ENCODE data around the gene XPO6.

The XPO6 gene

GRCh38 chr16:28145796-28146195 lies 66.0 kb downstream of the XPO6 start:
- in situ Hi-C loops (cut with HindIII; ENCODE audit: low sequenced_read_pairs): no loop called here
- DNase-seq (ENCODE audit: low read depth): no peak
- no peak overlapping the region for H3K4me3 ChIP-seq (ENCODE audit: low read depth, low read length)
- TF ChIP-seq, protein P1, sequence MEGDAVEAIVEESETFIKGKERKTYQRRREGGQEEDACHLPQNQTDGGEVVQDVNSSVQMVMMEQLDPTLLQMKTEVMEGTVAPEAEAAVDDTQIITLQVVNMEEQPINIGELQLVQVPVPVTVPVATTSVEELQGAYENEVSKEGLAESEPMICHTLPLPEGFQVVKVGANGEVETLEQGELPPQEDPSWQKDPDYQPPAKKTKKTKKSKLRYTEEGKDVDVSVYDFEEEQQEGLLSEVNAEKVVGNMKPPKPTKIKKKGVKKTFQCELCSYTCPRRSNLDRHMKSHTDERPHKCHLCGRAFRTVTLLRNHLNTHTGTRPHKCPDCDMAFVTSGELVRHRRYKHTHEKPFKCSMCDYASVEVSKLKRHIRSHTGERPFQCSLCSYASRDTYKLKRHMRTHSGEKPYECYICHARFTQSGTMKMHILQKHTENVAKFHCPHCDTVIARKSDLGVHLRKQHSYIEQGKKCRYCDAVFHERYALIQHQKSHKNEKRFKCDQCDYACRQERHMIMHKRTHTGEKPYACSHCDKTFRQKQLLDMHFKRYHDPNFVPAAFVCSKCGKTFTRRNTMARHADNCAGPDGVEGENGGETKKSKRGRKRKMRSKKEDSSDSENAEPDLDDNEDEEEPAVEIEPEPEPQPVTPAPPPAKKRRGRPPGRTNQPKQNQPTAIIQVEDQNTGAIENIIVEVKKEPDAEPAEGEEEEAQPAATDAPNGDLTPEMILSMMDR (IDR thresholded peaks at IDR 0.05; ENCODE audit: low read depth, low read length, missing control alignments): no peak

DNA sequence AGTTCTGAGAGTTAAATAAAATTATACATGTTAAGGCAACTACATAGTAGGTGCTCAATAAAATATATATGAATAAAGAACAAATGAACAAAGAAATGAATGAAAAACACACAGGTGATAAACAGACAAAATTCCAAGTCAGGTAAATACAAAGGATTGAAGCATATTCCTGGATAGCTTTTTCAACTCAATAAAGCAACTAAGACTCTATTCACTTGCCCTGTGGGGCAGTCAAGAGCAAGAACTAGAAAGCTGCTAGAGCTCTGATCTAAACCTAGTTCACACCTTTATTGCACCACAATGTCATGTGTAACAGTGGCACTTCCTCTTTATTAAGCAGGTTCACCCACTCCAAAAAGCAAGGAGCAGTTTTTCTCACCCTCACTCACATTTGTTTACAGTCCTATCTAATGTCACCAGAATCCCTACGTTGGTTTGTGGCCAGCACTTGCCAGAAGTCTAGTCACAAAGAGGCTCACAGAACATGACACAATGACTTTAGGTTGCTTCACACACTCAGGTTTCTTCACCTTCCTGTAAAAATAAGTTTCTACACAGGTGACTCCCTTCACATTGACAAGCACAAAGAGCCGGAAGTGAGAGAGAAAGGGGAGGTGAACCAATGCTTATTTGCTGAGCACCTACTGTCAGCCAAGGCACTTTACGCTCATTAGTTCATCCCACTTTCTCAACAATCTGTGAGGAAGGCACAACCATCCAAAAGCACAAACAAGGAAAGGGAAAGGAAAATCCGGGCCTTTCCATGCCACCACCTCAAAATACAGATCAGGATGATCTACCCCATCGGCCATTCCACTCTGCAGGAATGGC lies 70.8 kb downstream of the XPO6 start:
- in situ Hi-C loops (cut with HindIII; ENCODE audit: low sequenced_read_pairs): no loop called here
- no peak for DNase-seq (ENCODE audit: low read depth)
- no peak overlapping the region for H3K4me3 ChIP-seq (ENCODE audit: low read depth, low read length)
- TF ChIP-seq, protein P1 (IDR thresholded peaks at IDR 0.05; ENCODE audit: low read depth, low read length, missing control alignments): no peak

DNA sequence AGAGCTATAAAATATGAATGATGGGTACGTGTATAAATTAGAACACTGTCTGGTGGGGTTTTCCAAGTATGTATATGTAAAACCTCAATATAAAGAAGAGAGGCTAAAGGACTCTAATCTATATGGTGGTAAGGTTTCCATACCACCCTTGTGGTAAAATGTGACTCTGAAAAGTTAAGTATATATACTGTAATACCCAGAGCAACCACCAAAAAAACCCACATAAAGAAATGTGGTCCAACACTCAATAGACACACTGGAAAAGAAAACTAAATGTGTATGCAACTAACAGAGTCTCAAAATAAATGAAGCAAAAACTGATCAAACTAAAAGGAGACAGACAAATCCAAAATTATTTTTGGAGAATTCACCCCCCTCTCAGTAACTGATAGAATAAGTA lies 72.2 kb downstream of the XPO6 start:
- TF ChIP-seq, protein P1 (IDR thresholded peaks at IDR 0.05; ENCODE audit: low read depth, low read length, missing control alignments): no peak
- H3K4me3 ChIP-seq (ENCODE audit: low read depth, low read length): no peak overlapping the region
- DNase-seq (ENCODE audit: low read depth): no peak
- in situ Hi-C loops (cut with HindIII; ENCODE audit: low sequenced_read_pairs): no loop called here

GRCh38 chr16:28136751-28137434 lies 74.9 kb downstream of the XPO6 start:
- in situ Hi-C loops (cut with HindIII; ENCODE audit: low sequenced_read_pairs): no loop called here
- no peak for DNase-seq (ENCODE audit: low read depth)
- TF ChIP-seq, protein P1 (IDR thresholded peaks at IDR 0.05; ENCODE audit: low read depth, low read length, missing control alignments): peak; percentile 4

GRCh38 chr16:28133666-28134065 lies 78.1 kb downstream of the XPO6 start:
- H3K4me3 ChIP-seq (ENCODE audit: low read depth, low read length): no peak overlapping the region
- in situ Hi-C loops (cut with HindIII; ENCODE audit: low sequenced_read_pairs): no loop called here
- DNase-seq (ENCODE audit: low read depth): no peak
- TF ChIP-seq, protein P1 (IDR thresholded peaks at IDR 0.05; ENCODE audit: low read depth, low read length, missing control alignments): no peak

More at GRCh38 chr16:28136751-28137434, 74.9 kb downstream of the XPO6 start:
- H3K4me3 ChIP-seq (ENCODE audit: low read depth, low read length): no peak overlapping the region

DNA sequence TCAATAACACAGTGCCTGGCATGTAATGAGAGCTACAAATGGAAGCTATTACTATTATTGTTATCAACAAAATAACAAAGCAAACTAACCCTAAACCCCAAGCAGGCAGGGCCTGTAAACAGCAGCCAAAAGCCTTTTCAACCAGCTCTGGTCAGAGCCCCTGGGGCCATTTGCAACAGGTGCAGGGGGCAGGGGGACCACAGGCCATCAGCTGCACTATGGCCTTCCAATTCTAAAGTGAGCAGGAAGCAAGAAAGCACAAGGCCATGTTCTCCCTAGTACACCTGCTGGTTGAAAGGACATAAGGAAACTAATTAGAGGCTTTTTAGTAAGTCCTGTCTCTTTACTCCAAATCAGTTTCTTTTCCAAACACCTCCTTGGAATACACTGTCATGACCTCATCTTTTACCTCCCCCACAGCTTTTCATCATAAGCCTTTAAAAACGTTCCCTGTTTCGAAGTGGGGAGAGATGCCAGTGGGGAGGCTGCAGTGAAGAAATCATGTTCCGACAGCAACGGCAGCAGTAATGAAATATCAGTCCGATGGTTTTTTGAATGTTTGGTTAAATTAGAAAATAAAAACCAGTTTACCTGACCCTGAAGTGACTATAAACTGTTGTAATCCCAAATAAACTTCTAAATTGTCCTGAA lies 79.9 kb downstream of the XPO6 start:
- H3K4me3 ChIP-seq (ENCODE audit: low read depth, low read length): no peak overlapping the region
- in situ Hi-C loops (cut with HindIII; ENCODE audit: low sequenced_read_pairs): no loop called here
- TF ChIP-seq, protein P1 (IDR thresholded peaks at IDR 0.05; ENCODE audit: low read depth, low read length, missing control alignments): no peak
- no peak for DNase-seq (ENCODE audit: low read depth)

All from astrocyte of the cerebellum (primary cell).